HEK293T (cell line): ENCODE data around the gene MED22.
"Not testable (repeated sequence)": the region's sequence is repeated elsewhere in the genome, so short reads cannot be mapped to it uniquely, and the experiment has no call there.

ENCODE experiments used
- FOXM1 ChIP-seq: fragments of 450-650 bp; IDR thresholded peaks from 2 replicates; pipeline ENCODE4 v1.6.1; 2017; ENCODE audit warnings: mild to moderate bottlenecking, borderline replicate concordance
- L3MBTL2 ChIP-seq: fragments of 450-650 bp; conservative IDR thresholded peaks from 2 replicates; pipeline ENCODE4 v1.6.1; 2016; ENCODE audit warnings: mild to moderate bottlenecking
- NFRKB ChIP-seq: fragments of 450-650 bp; IDR thresholded peaks from 2 replicates; pipeline ENCODE4 v1.6.1; 2016; ENCODE audit warnings: mild to moderate bottlenecking, moderate library complexity

DNA sequence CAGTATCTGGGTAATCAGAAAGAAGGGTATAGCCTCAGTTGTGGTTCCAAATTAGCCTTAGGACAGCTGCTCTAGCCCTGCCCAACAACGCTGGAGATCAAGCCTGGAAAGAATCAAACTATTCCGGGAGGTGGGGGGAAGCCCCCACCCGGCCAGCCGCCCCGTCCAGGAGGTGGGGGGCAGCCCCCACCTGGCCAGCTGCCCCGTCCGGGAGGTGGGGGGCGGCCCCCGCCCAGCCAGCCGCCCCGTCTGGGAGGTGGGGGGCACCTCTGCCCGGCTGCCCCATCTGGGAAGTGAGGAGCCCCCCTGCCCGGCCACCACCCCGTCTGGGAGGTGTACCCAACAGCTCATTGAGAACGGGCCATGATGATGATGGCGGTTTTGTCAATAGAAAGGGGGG is 47.9 kb downstream of the MED22 start:
- TF ChIP-seq L3MBTL2, FOXM1, NFRKB: not testable (repeated sequence)
